Measurements from ENCODE around the gene OR6X1.

Gene OR6X1, protein sequence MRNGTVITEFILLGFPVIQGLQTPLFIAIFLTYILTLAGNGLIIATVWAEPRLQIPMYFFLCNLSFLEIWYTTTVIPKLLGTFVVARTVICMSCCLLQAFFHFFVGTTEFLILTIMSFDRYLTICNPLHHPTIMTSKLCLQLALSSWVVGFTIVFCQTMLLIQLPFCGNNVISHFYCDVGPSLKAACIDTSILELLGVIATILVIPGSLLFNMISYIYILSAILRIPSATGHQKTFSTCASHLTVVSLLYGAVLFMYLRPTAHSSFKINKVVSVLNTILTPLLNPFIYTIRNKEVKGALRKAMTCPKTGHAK

DNA sequence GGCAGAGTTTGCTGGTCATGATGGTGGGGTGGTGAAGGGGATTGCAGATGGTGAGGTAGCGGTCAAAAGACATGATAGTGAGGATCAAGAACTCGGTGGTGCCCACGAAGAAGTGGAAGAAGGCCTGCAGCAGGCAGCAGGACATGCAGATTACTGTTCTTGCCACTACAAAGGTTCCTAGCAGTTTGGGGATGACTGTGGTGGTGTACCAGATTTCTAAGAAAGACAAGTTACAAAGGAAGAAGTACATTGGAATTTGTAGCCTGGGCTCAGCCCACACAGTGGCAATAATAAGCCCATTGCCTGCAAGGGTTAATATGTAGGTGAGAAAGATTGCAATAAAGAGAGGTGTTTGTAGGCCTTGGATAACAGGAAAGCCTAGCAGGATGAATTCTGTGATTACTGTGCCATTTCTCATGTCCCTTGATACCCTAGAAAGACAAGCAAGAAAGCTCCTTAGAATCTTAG, at the start of gene OR6X1:
Gene OR6X1 (minus strand): TSS at position 418 of the 468 bp plus-strand sequence. CDS start 0 bp downstream, at position 418.
- DNase-seq, result no peak

GRCh38 chr11:123801765-123802164, 47.4 kb upstream of the OR6X1 start:
- DNase-seq, result no peak

DNA sequence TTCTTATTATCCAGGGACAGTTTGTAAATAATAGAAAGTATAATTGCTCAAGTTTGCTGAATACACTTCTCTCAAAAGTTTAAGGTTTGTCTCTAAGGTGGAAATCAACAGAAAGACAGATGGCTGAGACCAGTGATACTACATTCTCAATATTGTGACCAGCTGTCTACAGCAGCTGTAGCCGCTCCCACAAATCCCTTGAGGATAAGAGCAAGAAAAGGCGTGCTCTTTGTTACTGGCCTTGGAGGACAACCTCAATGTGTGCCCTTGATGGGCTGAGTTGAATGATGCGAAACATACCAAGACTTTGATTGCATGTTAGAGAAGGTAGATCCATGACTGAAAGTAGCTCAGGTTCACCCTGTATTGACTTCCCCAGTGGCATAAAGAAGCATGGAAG, 45.7 kb upstream of the OR6X1 start:
- no peak for DNase-seq

DNA sequence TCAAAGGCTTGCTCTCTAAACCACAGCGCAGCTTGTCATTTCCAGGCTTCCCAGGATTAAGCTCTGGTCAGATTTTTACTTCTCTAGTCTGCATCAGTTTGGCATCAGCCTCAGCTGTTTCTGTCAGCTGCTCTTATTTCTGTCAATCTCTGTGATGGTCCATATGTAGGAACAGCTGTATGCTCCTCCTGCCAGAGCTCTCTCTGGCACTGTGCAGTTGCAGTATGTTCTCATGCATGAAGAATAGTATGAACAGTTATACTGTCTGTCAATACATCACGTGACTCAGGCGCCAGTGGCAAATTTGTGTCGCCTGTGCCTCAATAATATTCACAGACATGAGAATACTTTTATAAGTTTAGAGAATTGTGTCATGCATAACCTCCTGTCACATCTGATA, 45.1 kb upstream of the OR6X1 start:
- DNase-seq, result no peak

DNA sequence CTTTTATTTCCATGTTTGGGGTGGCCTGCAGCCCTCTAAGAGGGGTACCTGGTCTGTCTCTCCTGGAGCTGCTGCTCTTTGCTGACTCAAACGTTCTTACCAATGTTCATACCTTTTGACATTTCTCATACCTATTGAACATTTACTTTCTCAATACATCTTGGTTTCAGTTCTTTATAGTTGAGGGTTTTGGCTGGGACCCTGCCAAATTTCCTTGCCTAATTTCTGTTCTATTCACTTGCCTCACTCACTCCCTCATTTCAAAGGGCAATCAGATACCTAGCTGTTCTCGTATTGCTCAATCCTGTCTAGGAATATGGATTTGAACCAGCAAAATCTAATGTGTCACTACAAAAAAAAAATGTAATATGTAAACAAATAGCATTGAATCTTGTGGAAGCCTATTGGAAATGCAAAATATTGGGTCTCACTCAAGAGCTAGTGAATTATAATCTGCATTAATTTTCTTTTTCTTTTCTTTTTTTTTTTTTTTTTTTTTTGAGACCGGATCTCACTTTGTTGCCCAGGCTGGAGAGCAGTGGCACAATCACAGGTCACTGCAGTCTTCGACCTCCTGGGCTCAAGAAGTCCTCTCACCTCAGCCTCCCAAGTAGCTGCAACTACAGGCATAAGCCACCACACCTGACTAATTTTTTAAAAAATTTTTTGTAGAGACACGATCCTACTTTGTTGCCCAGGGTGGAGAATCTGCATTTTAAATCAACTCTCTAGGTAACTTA, 44.4 kb upstream of the OR6X1 start:
- DNase-seq, result no peak

GRCh38 chr11:123798079-123798478, 43.8 kb upstream of the OR6X1 start:
- DNase-seq, result no peak

- DNase-seq, result no peak
Measured at GRCh38 chr11:123797541-123797940, 43.2 kb upstream of the OR6X1 start.

GRCh38 chr11:123797114-123797513, 42.8 kb upstream of the OR6X1 start:
- no peak for DNase-seq

- no peak for DNase-seq
Measured at GRCh38 chr11:123796226-123796625, 41.9 kb upstream of the OR6X1 start.

GRCh38 chr11:123783536-123783935, 29.2 kb upstream of the OR6X1 start:
- DNase-seq, result no peak

DNA sequence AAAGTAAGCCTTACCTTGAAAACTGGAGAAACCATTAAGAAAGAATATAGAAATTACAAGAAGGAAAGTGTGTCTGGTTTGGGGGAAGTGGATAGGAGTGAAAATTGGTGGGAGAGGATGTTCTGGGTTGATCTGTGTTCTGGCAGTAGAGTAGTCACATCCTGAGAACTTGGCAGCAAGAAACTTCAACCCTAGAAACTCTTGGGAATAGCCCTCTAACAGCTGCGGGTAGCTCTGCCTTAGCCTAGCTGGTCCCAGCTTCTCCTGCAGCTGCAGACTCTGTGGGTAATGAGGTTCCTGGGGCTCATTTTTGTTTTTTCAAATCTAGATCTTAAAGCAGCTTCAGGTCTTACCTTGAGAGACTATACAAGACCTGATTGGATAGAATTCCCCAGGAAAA, 24.2 kb upstream of the OR6X1 start:
- no peak for DNase-seq

DNA sequence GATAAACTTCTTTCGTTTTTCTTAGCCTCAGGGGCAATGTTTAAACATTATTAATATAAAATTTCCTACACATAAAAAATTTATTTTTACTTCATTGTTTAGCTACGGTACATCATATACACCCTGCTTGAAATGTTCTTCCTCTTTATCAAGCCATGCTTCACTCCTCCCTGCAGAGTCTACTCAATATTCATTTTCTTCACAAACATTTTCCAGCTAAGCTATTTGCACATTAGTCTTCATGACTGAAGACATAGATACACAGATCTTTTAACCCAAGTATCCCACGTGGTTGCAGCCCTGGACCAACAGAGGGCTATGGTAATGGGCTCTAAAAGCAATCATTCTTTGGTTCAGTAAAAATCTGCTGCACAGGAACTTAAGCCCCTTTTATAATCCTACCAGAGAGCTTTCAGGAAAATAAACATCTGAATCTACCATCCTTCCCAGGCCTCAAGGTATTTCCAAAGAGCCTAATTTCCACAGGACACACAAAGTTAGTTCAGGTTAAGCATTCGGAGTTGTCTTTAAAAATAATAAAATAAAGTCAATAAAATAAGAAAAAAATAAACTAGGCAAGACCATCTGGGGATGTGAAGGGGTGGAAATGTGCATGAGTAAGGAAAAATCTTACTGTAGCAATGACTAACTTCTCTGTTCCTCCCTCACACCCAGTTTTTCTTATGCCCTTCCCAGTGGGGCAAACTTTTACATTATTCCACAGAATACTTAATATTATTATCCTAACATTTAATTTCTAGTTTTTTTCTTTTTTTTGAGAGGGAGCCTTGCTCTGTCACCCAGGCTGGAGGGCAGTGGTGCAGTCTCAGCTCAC, 21.6 kb upstream of the OR6X1 start:
- no peak for DNase-seq

DNA sequence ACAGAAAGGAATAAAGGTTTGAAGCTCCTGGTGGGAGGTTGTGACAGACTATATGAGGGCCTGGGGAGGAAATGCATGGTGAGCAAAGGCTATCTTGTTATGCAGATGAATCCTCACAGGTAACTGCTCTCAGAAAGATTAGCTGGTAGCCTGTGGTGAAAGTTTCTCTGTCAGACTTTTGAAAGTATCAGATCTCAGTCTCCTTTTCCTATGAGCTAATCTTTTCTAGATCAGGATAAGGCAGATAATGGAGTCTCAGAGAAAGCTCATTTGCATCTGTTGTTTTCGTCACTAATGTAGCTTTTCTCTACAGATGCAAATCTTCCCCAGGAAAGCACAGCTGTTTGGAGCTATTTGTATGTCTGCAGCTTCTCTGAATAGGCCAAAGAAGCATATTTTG, 21.0 kb upstream of the OR6X1 start:
- DNase-seq, result no peak

GRCh38 chr11:123773959-123774358, 19.6 kb upstream of the OR6X1 start:
- DNase-seq, result no peak

GRCh38 chr11:123773026-123773425, 18.7 kb upstream of the OR6X1 start:
- no peak for DNase-seq

DNA sequence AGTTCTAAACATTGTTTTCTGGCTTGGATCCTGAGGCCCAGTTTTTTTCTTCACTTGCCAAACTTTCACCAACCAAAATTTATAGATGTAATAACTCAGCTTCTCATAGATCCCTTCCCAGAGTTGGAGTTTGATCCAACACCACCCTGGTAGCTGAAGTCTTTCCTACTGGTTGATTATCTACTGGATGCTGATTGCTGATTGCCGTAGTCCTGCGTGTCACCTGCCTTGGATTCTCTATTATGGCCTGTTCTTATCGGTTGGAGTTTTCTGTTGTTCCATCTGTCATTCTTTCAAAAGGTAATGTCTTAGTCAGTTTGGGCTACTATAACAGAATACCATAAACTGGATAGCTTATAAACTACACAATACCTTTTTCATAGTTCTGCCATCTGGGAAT, 17.3 kb upstream of the OR6X1 start:
- DNase-seq, result no peak

GRCh38 chr11:123770712-123771111, 16.4 kb upstream of the OR6X1 start:
- no peak for DNase-seq

- no peak for DNase-seq
Measured at GRCh38 chr11:123765601-123766000, 11.3 kb upstream of the OR6X1 start.

- no peak for DNase-seq
Measured at GRCh38 chr11:123762422-123762821, 8.1 kb upstream of the OR6X1 start.

DNA sequence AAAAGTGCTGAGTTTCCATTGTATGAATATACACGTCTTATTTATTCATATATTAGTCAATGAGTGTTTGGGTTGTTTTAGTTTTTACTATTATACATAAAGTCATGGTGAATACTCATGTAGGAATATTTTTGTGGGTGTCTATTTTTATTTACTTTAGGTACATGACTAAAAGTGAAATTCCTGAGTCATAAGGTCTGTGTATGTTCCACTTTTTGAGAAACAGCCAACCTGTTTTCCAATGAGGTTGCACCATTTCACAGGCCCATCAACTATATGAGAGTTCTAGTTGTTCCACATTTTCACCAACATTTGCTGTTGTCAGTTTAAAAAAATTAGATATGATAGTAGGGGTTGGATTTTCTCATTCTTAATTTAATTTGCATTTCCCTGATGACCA, 6.6 kb upstream of the OR6X1 start:
- DNase-seq, result no peak

DNA sequence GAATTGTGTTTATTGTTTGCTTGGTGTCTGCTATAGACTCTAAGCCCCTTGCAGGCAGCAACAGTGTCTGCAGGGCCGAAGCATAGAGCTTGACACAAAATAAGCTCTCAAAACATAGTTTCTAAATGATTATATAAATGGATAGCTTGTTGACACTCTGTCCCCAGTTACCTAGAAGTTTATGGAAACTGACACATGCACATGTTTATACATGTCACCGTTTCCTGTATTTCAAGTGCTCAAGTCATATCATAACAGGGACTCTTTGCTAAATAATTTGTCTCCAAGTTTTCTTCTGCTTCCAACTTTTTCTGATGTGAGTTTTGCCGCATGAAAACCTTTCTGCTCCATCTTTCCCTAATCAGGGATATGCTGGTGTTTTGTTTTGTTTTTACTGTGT, 3.7 kb upstream of the OR6X1 start:
- DNase-seq, result no peak

- DNase-seq, result no peak
Measured at GRCh38 chr11:123755813-123756212, 1.5 kb upstream of the OR6X1 start.

DNA sequence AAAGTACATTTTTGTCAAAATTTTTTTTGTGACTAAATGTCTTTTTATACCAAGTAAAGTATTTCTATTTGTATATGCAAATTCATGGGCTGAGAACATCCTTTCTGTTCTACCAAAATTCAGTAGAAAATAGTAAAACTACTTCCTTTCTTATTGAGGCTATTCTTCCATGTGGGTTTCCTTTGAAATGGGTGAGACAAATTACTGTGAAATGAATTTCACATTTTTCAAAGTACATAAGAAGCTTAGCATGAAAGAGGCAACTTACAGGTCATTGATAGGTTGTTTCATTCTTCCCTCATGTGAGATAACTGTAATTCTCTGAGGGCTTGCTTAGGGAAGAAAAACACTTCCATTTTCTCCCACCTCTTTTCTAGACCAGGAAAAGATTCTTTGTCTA, 1.0 kb upstream of the OR6X1 start:
- no peak for DNase-seq

GRCh38 chr11:123753110-123753509, 1.2 kb downstream of the OR6X1 start:
- DNase-seq, result no peak
